Colonic mucosa (tissue), 4 donors: Measurements from ENCODE around the gene MRPS31. TPM values are rescaled to one million over a fixed set of nuclear protein-coding genes. Genes with fewer than 3 reads are reported as not detected.

Source experiments
- DNase-seq: peaks from one replicate; pipeline ENCODE4 v3.0.0-alpha.2; 2020
- H3K27ac ChIP-seq: fragments of 200-600 bp; one replicate; pipeline ENCODE4 v1.8.0; 2021
- H3K27me3 ChIP-seq: fragments of 200-600 bp; one replicate; pipeline ENCODE4 v1.8.0; 2021
- H3K36me3 ChIP-seq: fragments of 200-600 bp; one replicate; pipeline ENCODE4 v1.8.0; 2021
- H3K4me1 ChIP-seq: fragments of 200-600 bp; one replicate; pipeline ENCODE4 v1.8.0; 2021; ENCODE audit warnings: mild to moderate bottlenecking
- H3K4me3 ChIP-seq: fragments of 200-600 bp; one replicate; pipeline ENCODE4 v1.8.0; 2021
- H3K9ac ChIP-seq, 2 donors: one replicate each; pipeline ENCODE4 v1.7.0; 2013; ENCODE audit warnings: control low read depth in 2 of 2, low read depth in 2 of 2, low read length in 2 of 2
- H3K9me3 ChIP-seq: fragments of 200-600 bp; one replicate; pipeline ENCODE4 v1.8.0; 2021
- intact Hi-C: fragments of 100-400 bp; cut with DNase I; formaldehyde crosslinking; loops from one replicate; pipeline ENCODE4 v1.14.1; 2022
- total RNA-seq, 2 donors: library from RNA; stranded (reverse); fragmentation: NEBNext Ultra II Directional in 1 of 2; extraction: Animal tissue kit (Norgen Biotek cat#: 25700) in 1 of 2; gene quantifications; one replicate each; pipeline ENCODE4 v1.2.1, GENCODE V29; 2021
- TF ChIP-seq, protein P1 (sequence below): fragments of 200-600 bp; IDR thresholded peaks from one replicate; pipeline ENCODE4 v1.8.0; 2022; ENCODE audit warnings: antibody characterized with exemption, mild to moderate bottlenecking
- donor health status: healthy.
- donor health status: DM: no; HTN: no; CAD: no.
- donor health status: DM: no; HTN: no; CAD: no.

The MRPS31 gene
- total RNA-seq, 2 donors from 2014 or later, result 18.1 to 21.7 TPM

- Histone ChIP-seq H3K4me1 (no peaks in the 10 kb centered on the region), H3K4me3 (no peak overlapping the region), H3K27me3 (no peaks in the 10 kb centered on the region), H3K9ac (no peak overlapping the region), H3K36me3 (no peaks in the 10 kb centered on the region), H3K27ac (no peak overlapping the region), H3K9me3 (no peaks in the 10 kb centered on the region)
- intact Hi-C loops, result no loop called here
- no peak for DNase-seq
- TF ChIP-seq, protein P1, sequence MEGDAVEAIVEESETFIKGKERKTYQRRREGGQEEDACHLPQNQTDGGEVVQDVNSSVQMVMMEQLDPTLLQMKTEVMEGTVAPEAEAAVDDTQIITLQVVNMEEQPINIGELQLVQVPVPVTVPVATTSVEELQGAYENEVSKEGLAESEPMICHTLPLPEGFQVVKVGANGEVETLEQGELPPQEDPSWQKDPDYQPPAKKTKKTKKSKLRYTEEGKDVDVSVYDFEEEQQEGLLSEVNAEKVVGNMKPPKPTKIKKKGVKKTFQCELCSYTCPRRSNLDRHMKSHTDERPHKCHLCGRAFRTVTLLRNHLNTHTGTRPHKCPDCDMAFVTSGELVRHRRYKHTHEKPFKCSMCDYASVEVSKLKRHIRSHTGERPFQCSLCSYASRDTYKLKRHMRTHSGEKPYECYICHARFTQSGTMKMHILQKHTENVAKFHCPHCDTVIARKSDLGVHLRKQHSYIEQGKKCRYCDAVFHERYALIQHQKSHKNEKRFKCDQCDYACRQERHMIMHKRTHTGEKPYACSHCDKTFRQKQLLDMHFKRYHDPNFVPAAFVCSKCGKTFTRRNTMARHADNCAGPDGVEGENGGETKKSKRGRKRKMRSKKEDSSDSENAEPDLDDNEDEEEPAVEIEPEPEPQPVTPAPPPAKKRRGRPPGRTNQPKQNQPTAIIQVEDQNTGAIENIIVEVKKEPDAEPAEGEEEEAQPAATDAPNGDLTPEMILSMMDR, result no peak
These were observed 41.9 kb upstream of the MRPS31 start for GRCh38 chr13:40812724-40813445.

- Histone ChIP-seq H3K27ac (no peak overlapping the region), H3K4me3 (no peak overlapping the region), H3K36me3 (no peaks in the 10 kb centered on the region), H3K4me1 (no peaks in the 10 kb centered on the region), H3K27me3 (no peaks in the 10 kb centered on the region), H3K9me3 (no peaks in the 10 kb centered on the region), H3K9ac (no peak overlapping the region)
- intact Hi-C loops, result no loop called here
- DNase-seq, result no peak
- TF ChIP-seq, protein P1, result no peak
These were observed 41.1 kb upstream of the MRPS31 start for GRCh38 chr13:40812102-40812501.

- Histone ChIP-seq H3K27me3 (no peaks in the 10 kb centered on the region), H3K4me3 (no peak overlapping the region), H3K9me3 (no peaks in the 10 kb centered on the region), H3K27ac (no peak overlapping the region), H3K9ac (no peak overlapping the region), H3K36me3 (no peaks in the 10 kb centered on the region), H3K4me1 (no peaks in the 10 kb centered on the region)
- intact Hi-C loops, result no loop called here
- no peak for DNase-seq
- TF ChIP-seq, protein P1, result no peak
These were observed 38.5 kb upstream of the MRPS31 start for GRCh38 chr13:40809471-40809870.

- no peak overlapping the region for H3K9ac ChIP-seq
- no peak overlapping the region for H3K4me3 ChIP-seq
- no peaks in the 10 kb centered on the region for H3K27me3 ChIP-seq
- TF ChIP-seq, protein P1, result no peak
- H3K36me3 ChIP-seq, result no peaks in the 10 kb centered on the region
- intact Hi-C loops, result no loop called here
- H3K4me1 ChIP-seq, result no peaks in the 10 kb centered on the region
- no peaks in the 10 kb centered on the region for H3K9me3 ChIP-seq
- no peak for DNase-seq
- H3K27ac ChIP-seq, result no peak overlapping the region
These were observed 35.3 kb upstream of the MRPS31 start for GRCh38 chr13:40806241-40806640.

GRCh38 chr13:40803316-40803715, 32.3 kb upstream of the MRPS31 start:
- H3K27ac ChIP-seq, result no peak overlapping the region

More at GRCh38 chr13:40803316-40803715, 32.3 kb upstream of the MRPS31 start:
- Histone ChIP-seq H3K4me1 (no peaks in the 10 kb centered on the region), H3K9ac (no peak overlapping the region), H3K4me3 (no peak overlapping the region), H3K36me3 (no peaks in the 10 kb centered on the region), H3K27me3 (no peaks in the 10 kb centered on the region), H3K9me3 (no peaks in the 10 kb centered on the region)
- DNase-seq, result no peak
- TF ChIP-seq, protein P1, result no peak
- intact Hi-C loops, result no loop called here
